GM18870 (cell line): ENCODE results near the gene AKNA.

Experiments
- ATAC-seq: cut with Tn5 transposase; IDR thresholded peaks from one replicate; pipeline ENCODE4 v1.9.1; 2021; ENCODE audit warnings: moderate library complexity; ENCODE audit not compliant: unreplicated experiment

AKNA gene, protein sequence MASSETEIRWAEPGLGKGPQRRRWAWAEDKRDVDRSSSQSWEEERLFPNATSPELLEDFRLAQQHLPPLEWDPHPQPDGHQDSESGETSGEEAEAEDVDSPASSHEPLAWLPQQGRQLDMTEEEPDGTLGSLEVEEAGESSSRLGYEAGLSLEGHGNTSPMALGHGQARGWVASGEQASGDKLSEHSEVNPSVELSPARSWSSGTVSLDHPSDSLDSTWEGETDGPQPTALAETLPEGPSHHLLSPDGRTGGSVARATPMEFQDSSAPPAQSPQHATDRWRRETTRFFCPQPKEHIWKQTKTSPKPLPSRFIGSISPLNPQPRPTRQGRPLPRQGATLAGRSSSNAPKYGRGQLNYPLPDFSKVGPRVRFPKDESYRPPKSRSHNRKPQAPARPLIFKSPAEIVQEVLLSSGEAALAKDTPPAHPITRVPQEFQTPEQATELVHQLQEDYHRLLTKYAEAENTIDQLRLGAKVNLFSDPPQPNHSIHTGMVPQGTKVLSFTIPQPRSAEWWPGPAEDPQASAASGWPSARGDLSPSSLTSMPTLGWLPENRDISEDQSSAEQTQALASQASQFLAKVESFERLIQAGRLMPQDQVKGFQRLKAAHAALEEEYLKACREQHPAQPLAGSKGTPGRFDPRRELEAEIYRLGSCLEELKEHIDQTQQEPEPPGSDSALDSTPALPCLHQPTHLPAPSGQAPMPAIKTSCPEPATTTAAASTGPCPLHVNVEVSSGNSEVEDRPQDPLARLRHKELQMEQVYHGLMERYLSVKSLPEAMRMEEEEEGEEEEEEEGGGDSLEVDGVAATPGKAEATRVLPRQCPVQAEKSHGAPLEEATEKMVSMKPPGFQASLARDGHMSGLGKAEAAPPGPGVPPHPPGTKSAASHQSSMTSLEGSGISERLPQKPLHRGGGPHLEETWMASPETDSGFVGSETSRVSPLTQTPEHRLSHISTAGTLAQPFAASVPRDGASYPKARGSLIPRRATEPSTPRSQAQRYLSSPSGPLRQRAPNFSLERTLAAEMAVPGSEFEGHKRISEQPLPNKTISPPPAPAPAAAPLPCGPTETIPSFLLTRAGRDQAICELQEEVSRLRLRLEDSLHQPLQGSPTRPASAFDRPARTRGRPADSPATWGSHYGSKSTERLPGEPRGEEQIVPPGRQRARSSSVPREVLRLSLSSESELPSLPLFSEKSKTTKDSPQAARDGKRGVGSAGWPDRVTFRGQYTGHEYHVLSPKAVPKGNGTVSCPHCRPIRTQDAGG (N-terminal part only)

DNA sequence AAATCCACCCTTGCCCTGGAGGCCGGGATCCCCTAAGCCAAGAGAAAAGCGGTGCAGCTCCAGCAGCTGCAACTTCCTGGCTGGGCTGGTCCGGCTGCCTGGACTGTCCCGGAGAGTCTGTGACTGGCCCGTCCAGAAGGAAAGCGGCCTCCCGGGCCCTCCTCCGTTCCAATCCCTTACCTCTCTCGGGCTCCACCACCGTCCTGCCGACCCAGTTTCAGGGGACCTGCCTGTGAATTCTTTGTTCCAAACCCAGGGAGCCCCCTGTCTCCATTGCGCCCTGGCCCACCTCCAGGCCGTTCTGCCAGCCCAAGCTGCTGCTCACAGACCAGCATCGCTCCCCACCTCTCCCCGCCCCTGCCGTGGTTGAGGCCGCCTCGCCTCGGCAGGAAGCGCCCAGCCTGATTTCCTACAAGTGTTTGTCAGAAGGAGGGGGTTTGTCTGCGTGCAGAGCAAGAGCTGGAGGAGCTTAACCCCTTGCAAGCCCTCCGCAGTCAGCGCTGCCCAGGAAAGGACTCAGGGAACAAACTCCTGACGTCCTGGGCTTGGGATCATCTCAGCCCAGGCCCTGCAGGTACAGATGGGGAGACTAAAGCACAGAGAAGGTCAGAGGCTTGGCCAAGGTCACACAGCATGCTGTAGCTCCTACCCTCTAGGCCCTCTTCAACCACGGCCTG, at the start of gene AKNA:
TSS of gene AKNA (minus strand) at position 303 of the 677 bp plus-strand sequence. CDS start 6,649 bp downstream, outside the sequence.
- peak; percentile 26 for ATAC-seq

DNA sequence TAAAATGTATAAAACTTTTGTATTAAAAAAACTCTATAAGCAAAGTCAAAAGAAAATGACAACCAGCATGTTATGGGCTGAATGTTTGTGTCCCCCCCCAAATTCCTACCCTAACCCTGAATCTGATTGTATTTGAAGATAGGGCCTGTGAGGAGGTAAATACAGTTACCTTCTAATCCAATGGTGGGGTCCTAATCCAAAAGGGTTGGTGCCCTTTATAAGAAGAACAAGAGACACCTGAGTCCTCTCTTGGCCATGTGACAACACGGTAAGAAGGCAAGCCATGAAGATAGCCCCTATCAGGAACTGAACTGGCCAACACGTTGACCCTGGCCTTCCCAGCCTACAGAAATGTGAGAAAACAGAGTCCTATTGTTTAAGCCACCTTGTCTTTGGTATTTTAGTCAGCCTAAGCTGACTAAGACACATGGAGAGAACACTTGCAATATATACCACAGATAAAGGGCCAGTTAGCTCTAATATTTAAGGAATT, 49.7 kb upstream of the AKNA start:
- no peak for ATAC-seq

DNA sequence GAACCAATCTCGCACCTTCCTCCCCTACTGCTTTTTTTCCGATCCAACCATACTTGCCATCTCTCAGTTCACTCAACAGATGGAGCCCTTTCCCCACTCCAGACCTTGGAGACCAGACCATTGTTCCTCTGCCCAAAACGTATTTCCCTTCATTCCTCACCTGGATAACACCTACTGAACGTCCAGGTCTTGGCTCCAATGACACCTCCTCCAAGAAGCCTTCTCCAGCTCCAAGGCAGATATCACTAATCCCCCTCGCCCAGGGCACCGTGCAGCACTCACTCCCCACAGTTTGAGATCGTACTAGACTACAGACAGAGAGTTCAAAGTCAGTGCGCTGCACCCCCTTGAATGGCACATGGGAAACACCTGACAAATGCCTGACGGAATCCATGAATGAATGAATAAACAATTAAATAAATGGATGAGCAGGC, 47.1 kb upstream of the AKNA start:
- no peak for ATAC-seq

DNA sequence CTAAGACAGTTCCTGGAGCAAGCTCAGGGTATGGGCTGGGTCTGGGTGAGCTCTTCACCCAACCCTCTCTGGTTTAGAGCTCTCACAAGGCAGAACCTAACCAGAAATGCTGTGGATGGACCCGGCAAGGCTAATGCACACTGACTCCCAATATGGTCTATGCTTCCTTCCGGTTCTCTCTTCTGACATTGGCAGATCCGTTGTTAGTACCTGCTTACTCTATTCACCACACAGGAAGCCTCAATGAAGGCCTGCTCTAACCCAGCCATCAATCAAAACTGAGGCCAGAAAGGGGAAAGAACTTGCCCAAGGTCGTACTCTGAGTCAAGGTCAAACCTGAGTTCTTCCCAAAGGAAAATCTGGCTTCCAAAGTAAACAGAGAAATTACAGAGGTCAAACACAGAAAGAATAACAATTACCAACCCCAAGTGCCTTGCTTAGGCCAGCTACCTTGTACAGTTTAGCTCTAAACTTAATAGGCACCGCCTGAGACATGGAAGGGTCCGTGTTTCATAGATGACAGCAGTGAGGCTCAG, 46.0 kb upstream of the AKNA start:
- ATAC-seq, result no peak

DNA sequence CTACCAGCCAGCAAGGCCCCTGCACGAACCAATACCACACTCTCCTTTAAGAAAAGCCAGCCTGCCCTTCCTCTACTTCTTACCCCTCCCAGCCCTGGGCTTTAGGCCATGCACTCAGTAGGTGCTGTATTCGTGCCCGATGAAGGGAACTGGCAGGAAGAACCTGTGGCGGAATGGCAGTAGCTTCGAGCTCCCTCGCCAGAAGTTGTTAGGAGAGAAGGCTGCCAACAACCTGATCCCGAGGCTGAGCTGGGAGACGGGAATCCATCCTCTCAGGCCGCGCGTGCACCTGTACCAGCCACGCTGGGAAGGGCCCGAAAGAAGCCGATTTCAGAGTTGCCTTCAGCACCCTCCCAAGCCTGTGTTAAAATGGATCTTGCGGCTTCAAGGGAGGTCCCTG, 45.3 kb upstream of the AKNA start:
- ATAC-seq, result no peak

DNA sequence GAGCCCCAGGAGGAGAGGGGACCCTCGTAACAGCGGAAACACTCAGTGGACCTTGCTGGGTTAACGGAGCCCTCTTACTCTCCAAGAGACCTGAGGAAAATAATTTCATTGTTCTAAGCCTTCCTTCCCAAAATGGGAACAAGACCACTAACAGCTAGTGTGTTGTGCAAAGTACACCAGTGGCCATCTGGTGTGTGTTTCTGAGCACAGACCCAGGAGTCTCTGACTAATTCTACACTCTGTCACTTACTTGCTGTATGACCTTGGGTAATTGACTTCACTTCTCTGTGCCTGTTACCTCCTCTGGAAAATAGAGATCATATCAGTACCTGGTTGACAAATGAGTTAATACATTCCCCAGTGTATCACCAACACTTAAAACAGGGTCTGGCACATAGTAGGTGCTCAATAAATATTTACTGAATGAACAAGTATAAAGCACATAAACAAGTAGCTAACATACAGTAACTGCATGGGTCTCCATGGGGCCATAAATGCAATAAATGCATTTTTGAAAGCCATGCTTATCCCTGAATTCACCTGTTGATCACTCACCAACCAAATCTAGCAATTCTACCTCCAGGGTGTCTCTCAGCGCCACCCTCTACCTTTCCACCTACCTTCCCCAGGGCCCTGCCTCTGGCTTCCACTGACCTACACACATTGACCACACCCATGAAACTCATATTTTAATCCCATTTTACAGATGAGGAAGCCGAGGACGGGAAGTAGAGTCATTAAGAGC, 44.7 kb upstream of the AKNA start:
- ATAC-seq, result no peak

DNA sequence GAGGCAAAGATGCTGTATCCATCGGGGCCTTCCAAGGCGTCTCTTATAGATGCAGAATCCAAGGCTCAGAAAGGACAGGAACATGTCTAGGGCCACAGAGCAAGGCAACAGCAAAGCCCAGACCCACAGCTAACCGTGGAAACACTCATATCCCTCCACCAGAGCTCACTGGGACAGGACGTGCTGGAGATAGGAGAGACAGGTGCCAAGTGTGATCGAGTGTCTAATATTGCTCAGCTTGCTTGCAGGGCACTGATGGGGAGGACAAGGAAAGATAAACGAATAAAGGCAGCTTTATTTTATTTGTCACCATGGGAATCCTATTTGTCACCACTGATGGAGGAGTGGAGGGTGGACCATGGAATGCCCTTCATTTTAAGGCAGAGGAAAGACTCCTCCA, 44.0 kb upstream of the AKNA start:
- no peak for ATAC-seq

DNA sequence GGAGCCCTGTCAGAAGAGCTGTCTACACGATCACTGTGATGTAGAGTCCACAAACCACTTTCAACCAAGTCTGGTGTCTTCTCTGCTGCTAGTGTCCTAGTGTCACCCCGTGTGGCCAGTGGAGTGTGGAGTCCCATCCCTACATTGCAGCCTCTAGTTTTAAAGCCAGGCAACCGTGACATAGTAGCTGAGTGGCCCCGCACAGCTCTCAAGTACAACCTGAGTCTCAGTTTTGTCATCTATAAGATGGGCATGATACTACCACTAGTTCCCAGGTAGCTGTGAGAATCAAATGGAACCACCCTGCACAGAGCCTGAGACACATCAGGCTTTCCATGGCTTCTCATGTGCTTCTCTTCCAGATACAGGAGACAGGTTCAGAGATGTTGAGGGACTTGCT, 43.2 kb upstream of the AKNA start:
- no peak for ATAC-seq

DNA sequence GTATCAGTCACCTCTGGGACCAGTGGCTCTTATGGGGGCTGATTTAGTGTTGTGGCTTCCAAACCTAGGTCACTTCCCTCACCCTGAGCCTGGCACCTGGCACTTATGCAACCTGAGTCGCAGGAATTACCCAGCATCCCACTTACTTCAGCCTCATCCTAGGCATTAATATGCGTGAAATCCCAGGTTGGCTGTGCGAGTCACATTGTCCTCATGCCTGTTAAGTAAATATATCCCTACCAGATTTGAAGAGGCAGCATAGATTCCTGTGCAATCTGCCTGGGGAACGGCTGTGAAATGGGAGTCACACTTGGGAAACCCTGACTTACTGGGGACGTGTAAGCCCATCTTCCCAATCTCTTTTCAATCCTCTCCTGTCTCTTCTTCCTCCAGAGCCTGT, 42.7 kb upstream of the AKNA start:
- ATAC-seq, result no peak

DNA sequence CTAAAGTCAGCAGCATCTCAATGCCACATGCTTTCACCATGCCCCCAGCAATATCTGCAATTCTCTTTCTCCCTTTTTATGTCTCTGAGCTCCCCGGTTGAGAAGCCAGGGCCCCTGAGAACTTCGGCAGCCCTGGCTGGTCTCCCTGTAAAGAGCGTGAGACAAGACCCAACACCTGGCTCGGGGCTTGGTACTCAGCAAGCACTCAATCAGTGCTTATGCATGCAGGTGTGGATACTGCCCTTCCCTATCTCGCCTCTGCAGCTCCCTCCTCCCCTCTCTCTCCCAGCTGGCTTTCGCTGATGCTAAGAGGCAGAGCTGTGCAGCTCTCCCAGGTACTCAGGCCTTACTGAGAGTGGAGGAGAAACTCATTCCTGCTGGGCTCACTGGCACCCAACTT, 41.7 kb upstream of the AKNA start:
- ATAC-seq, result no peak

DNA sequence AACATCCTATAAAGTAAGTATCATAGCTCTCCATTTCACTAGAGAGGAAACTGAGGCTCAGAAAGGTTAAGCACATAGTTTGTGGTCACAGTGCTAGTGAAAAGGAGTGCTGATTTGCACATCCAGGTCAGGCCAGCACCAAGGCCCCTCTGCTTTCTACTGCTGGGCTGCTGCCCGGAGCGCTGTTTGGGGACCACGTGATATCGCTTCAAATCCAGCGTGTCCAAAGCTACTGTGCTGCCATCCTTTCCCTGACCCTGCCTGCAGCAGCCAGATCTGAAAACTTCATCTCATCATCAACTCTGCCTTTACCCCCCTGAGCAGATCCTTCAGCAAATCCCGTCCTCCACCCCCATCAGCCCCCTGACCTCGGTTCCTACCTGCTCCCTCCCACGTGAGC, 40.7 kb upstream of the AKNA start:
- ATAC-seq, result no peak

DNA sequence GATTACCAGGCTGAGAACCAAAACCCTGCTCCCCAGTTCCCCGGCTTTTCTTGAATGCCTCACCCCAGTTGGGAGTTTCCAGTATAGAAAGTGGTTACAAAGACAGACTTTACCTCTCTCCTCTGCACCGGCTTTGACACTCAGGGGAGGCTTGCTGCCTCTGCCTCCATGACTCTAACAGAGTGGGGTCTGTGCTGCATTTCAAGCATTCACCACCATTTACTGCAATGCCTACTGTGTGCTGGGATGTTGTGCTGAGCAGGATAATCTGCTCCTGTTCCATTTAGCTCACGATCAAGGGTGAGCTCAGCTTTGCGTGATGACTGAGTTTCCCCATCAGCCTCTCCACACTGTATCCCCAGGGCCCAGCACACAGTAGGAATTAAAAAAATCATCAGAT, 39.9 kb upstream of the AKNA start:
- no peak for ATAC-seq

DNA sequence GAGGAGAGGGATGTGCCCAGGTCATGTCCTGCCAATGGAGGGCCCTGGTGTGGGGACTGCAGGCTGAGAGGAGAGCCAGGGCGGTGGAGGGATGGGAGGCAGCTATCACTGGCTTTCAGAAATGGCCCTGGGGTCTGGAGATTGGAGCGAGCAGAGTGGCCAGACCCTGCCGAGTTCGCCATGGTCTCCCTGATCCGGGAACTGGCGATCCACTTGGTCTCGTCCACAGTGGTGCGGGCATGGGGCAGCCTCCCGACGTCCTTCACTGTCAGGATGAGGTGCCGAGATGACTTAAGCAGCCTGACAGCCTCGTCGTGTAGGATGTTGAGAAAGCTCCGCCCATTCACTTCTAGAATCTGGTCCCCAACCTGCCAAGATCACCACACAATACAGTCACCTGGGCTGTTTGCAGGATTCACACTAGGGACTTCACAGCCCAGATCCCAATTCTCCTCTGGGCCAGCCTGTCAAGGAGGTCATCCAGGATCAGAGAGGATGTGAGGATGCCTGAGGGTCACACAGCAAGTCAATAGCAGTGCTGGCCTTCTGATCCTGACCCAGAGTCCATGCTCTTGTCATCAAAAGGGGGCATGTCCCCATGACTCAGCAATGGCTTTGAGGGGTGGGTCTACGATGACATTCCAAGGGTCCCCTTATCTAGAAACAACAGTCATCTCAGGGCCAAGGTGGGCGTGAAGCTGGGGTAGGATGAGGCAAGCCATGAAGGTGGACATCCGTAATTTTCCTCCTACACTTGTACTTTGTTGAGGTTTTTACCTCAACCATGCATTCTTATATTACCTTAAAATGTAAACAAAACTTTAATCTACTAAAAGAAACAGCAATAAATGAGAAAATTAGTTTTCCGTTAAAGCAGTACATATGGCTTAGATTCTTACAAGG, 38.5 kb upstream of the AKNA start:
- no peak for ATAC-seq

DNA sequence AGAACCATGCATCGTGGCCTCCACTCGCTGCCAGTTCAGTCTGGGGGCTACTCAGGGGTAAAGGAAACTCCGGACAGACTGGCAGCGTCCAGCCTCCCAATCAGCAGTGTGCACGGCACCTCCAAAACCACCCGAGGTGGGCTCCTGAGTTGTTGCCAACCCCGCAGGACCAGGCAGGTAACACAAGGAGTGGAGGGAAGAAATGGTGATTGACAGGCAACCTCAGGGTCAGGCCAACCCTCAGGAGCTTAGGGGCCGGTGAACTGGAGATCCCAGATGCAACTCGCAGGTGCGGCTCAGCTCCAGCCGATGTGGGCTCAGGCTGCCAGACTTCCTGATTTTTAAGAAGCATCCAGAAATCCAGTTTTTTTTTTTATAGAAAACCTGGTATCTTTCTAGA, 37.3 kb upstream of the AKNA start:
- ATAC-seq, result no peak

DNA sequence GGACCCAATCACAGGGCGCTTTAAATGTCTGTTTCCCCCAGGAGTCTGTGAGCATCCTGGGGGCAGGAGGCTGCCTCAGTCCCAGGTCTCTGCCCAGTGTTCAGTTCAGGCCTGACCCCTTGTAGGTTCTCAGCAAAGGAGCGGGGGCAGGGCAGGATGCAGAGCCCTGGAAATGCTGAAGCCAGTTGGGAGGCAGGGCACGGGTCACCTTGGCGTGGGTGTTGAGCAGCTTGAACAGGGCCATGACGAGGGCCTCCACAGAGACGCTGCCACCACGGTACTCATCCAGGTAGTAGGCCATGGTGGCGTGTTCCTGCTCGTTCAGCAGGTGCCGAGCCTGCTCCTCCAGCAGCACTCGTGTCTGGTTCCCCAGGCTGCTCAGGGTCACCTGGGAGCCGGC, 36.3 kb upstream of the AKNA start:
- ATAC-seq, result no peak

DNA sequence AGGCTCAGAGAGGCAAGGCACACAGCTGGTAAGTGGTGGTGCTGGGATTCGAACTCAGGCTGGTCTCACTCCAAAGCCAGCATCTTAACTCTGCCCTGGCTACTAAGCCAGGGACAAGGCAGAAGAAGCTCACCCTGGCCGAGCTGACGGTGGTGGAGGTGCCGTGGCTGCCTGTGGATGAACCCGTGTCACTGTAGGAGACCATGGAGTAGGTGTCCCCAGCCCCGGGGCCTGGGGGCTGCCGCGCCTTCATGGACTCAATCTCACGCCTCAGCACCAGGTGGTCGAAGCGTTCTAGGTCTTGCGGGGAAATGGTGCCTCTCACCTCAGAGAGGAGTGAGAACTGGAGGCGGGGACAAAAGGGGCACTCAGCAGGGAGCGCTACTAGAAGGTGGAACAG, 35.4 kb upstream of the AKNA start:
- ATAC-seq, result no peak

DNA sequence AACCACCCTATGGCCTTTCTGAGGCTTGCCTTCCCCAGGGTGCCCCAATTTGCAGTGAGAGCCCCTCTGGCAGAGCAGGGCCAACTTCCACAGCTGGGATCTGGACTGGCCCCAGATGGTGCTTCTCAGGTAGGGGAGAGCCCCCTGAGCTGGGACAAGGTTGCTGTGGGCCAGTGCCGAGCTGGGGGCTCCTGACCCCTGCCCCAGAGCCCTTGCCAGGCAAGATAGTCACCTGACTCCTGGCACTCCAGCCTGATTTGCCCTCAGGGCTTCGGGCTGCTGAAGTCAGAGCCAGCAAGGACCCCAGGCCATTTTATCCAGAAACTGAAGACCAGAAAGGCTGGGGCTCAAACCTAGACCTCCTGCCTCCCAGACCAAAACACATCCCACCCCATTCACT, 33.4 kb upstream of the AKNA start:
- ATAC-seq, result no peak

DNA sequence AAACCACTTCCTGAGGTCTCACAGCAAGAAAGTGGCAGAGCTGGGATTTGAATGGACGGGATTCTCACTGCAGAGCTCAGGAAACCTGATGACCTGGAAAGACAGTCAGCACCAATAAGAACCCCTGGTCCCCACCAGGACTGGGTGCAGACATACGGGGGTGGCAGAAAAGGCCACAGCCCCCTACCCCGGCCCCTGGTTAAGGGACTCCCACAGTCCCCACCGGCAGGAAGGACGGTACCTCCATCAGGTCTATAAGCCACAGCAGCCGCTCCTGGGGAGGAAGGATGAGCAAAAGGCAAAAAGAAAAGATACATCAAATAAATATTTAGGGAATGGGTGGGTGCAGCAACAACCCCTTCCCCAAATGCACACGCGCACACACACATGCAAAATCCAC, 32.0 kb upstream of the AKNA start:
- no peak for ATAC-seq

DNA sequence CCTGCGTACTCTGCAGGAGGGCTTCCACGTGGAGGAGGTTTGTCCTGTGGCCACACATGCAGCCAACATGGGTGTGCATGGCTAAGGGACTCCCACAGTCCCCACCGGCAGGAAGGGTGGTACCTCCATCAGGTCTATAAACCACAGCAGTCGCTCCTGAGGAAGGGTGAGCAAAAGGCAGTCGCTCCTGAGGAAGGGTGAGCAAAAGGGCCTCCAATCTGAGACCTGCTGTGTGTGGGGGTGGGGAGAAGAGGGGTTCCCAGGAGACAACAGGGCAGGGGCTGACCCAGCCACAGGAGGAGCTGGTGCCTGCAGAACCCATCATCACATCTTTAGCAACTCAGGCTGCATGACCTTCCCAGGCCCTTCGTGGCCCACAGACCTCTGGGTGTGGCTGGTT, 30.3 kb upstream of the AKNA start:
- no peak for ATAC-seq
